BLaER1 (cell line): Measurements from ENCODE around the gene PARP3.

Experiments
- H3K27ac ChIP-seq: shearing (Covaris generic); formaldehyde crosslinking; 2 replicates; pipeline ENCODE4 v1.8.1; 2022
- H3K27me3 ChIP-seq: shearing (Covaris generic); formaldehyde crosslinking; 2 replicates; pipeline ENCODE4 v1.8.1; 2022
- H3K36me3 ChIP-seq: shearing (Covaris generic); formaldehyde crosslinking; 2 replicates; pipeline ENCODE4 v1.8.1; 2022
- H3K4me1 ChIP-seq: shearing (Covaris generic); formaldehyde crosslinking; 2 replicates; pipeline ENCODE4 v1.8.1; 2022
- H3K4me2 ChIP-seq: shearing (Covaris generic); formaldehyde crosslinking; 2 replicates; pipeline ENCODE4 v1.8.1; 2022
- H3K4me3 ChIP-seq: shearing (Covaris generic); formaldehyde crosslinking; 2 replicates; pipeline ENCODE4 v1.8.1; 2022
- H3K9ac ChIP-seq: shearing (Covaris generic); formaldehyde crosslinking; 2 replicates; pipeline ENCODE4 v1.8.1; 2022
- H3K9me3 ChIP-seq: shearing (Covaris generic); formaldehyde crosslinking; 2 replicates; pipeline ENCODE4 v1.8.1; 2022
- H4K20me1 ChIP-seq: shearing (Covaris generic); formaldehyde crosslinking; 2 replicates; pipeline ENCODE4 v1.8.1; 2022
- Cebpa-rat ChIP-seq: shearing (Covaris generic); IDR thresholded peaks from 2 replicates; pipeline ENCODE4 v1.8.1; 2022

PARP3 gene

GRCh38 chr3:51971350-51971749 lies 29.2 kb downstream of the PARP3 start:
- H3K27ac ChIP-seq, result peak overlapping the region; percentile 95
- no peaks in the 10 kb centered on the region for H3K9me3 ChIP-seq
- peak overlapping the region; percentile 99 for H3K4me2 ChIP-seq
- H3K27me3 ChIP-seq, result no peaks in the 10 kb centered on the region
- peaks cover 9% of the 10 kb centered on the region; the same call in 1 of the 2 replicates for H3K36me3 ChIP-seq
- H3K4me3 ChIP-seq, result no peak overlapping the region
- no peak for TF ChIP-seq Cebpa-rat
- H3K4me1 ChIP-seq, result peaks cover 85% of the 10 kb centered on the region
- H3K9ac ChIP-seq, result peak overlapping the region; percentile 52; the same call in 1 of the 2 replicates
- H4K20me1 ChIP-seq, result peaks cover 25% of the 10 kb centered on the region; the same call in 1 of the 2 replicates

- peak overlapping the region; percentile 92 for H3K27ac ChIP-seq
These were observed 32.3 kb downstream of the PARP3 start for GRCh38 chr3:51974277-51974962.

GRCh38 chr3:51974963-51975851 lies 33.0 kb downstream of the PARP3 start, which contains the start of gene ABHD14A:
ABHD14A (plus strand) TSS chr3:51975064; CDS start chr3:51975136, 72 bp downstream.
- Histone ChIP-seq H4K20me1 (peaks cover 12% of the 10 kb centered on the region; the same call in 1 of the 2 replicates), H3K4me2 (peak within 1 kb of the TSS; percentile 99), H3K27ac (peak within 1 kb of the TSS; percentile 92), H3K36me3 (peaks cover 5% of the 10 kb centered on the region), H3K9ac (peak within 1 kb of the TSS; percentile 90), H3K4me3 (peak within 1 kb of the TSS; percentile 86), H3K27me3 (no peaks in the 10 kb centered on the region), H3K9me3 (no peaks in the 10 kb centered on the region), H3K4me1 (peaks cover 73% of the 10 kb centered on the region)
- no peak for TF ChIP-seq Cebpa-rat

More at GRCh38 chr3:51974277-51974962, 32.3 kb downstream of the PARP3 start:
- Histone ChIP-seq H3K36me3 (peaks cover 5% of the 10 kb centered on the region; the same call in 1 of the 2 replicates), H3K4me1 (peaks cover 81% of the 10 kb centered on the region), H3K4me2 (peak overlapping the region; percentile 99), H3K4me3 (peak overlapping the region; percentile 86), H3K9me3 (no peaks in the 10 kb centered on the region), H3K27me3 (no peaks in the 10 kb centered on the region), H3K9ac (peak overlapping the region; percentile 90), H4K20me1 (peaks cover 17% of the 10 kb centered on the region; the same call in 1 of the 2 replicates)
- no peak for TF ChIP-seq Cebpa-rat

GRCh38 chr3:51975852-51976549 lies 33.8 kb downstream of the PARP3 start:
- Histone ChIP-seq H3K9ac (peak overlapping the region; percentile 90; the same call in 1 of the 2 replicates), H3K27ac (no peak overlapping the region), H4K20me1 (0 out of 2 replicates have a peak, but pooled peaks cover 5% of the 10 kb centered on the region), H3K4me3 (peak overlapping the region; percentile 86), H3K4me1 (peaks cover 70% of the 10 kb centered on the region), H3K36me3 (peaks cover 13% of the 10 kb centered on the region), H3K4me2 (peak overlapping the region; percentile 99), H3K27me3 (no peaks in the 10 kb centered on the region), H3K9me3 (no peaks in the 10 kb centered on the region)
- no peak for TF ChIP-seq Cebpa-rat

GRCh38 chr3:51977446-51978142 lies 35.4 kb downstream of the PARP3 start:
- Histone ChIP-seq H3K9me3 (no peaks in the 10 kb centered on the region), H4K20me1 (no peaks in the 10 kb centered on the region), H3K9ac (no peak overlapping the region), H3K27ac (0 out of 2 replicates have a peak overlapping the region, but pooled peaks have one; percentile 14), H3K27me3 (no peaks in the 10 kb centered on the region), H3K4me3 (no peak overlapping the region), H3K4me2 (peak overlapping the region; percentile 99), H3K4me1 (peaks cover 70% of the 10 kb centered on the region), H3K36me3 (peaks cover 16% of the 10 kb centered on the region)
- no peak for TF ChIP-seq Cebpa-rat

GRCh38 chr3:51978143-51978502 lies 36.0 kb downstream of the PARP3 start:
- Histone ChIP-seq H3K4me2 (peak overlapping the region; percentile 99; the same call in 1 of the 2 replicates), H3K27me3 (no peaks in the 10 kb centered on the region), H3K4me1 (peaks cover 68% of the 10 kb centered on the region), H3K9me3 (no peaks in the 10 kb centered on the region), H3K27ac (0 out of 2 replicates have a peak overlapping the region, but pooled peaks have one; percentile 14), H3K9ac (no peak overlapping the region), H4K20me1 (no peaks in the 10 kb centered on the region), H3K4me3 (no peak overlapping the region), H3K36me3 (peaks cover 16% of the 10 kb centered on the region)
- no peak for TF ChIP-seq Cebpa-rat

GRCh38 chr3:51980253-51980652 lies 38.1 kb downstream of the PARP3 start:
- no peak overlapping the region for H3K27ac ChIP-seq
- no peak overlapping the region for H3K9ac ChIP-seq
- no peaks in the 10 kb centered on the region for H3K27me3 ChIP-seq
- H3K4me2 ChIP-seq, result no peak overlapping the region
- H3K36me3 ChIP-seq, result peaks cover 16% of the 10 kb centered on the region
- peaks cover 71% of the 10 kb centered on the region for H3K4me1 ChIP-seq
- TF ChIP-seq Cebpa-rat, result no peak
- H3K4me3 ChIP-seq, result no peak overlapping the region
- no peaks in the 10 kb centered on the region for H3K9me3 ChIP-seq
- H4K20me1 ChIP-seq, result no peaks in the 10 kb centered on the region

- Histone ChIP-seq H3K4me3 (peak overlapping the region; percentile 72), H3K27me3 (no peaks in the 10 kb centered on the region), H3K27ac (peak overlapping the region; percentile 88), H3K4me2 (peak overlapping the region; percentile 95), H3K9me3 (no peaks in the 10 kb centered on the region), H3K4me1 (peaks cover 50% of the 10 kb centered on the region), H3K9ac (peak overlapping the region; percentile 84), H3K36me3 (peaks cover 16% of the 10 kb centered on the region), H4K20me1 (no peaks in the 10 kb centered on the region)
- TF ChIP-seq Cebpa-rat, result no peak
These were observed 40.2 kb downstream of the PARP3 start for GRCh38 chr3:51982352-51982837.
